AG04450 (cell line): ENCODE measurements around the gene SOX2. TPM values are rescaled to one million over a fixed set of nuclear protein-coding genes. Genes with fewer than 3 reads are reported as not detected.

Experiments used
- CTCF ChIA-PET: fragments of 300-600, 350-600 bp; formaldehyde crosslinking; extraction: SDS; loops from one replicate; lab custom pipeline; 2022; ENCODE audit warnings: antibody characterized with exemption, inconsistent platforms; lab: Charles Lee
- POLR2A ChIA-PET: fragments of 350-600 bp; formaldehyde crosslinking; extraction: SDS; loops from one replicate; lab custom pipeline; 2021; ENCODE audit warnings: antibody characterized with exemption, inconsistent platforms; lab: Yijun Ruan, JAX
- DNase-seq: peaks from one replicate; pipeline ENCODE4 v3.0.0-alpha.2; 2011; ENCODE audit warnings: low read depth, low spot score
- H3K27ac ChIP-seq: one replicate; pipeline ENCODE4 v1.5.1; 2012; ENCODE audit warnings: low read depth, low read length, control low read depth
- H3K27me3 ChIP-seq: one replicate; pipeline ENCODE4 v1.6.0; 2012; ENCODE audit warnings: low read length; ENCODE audit not compliant: control insufficient read depth, insufficient read depth
- H3K4me3 ChIP-seq: 2 replicates; pipeline ENCODE4 v1.5.1; 2011; ENCODE audit warnings: mild to moderate bottlenecking, low read depth, low read length, control low read depth
- H3K9me3 ChIP-seq: 2 replicates; pipeline ENCODE4 v1.5.1; 2012; ENCODE audit warnings: low read length; ENCODE audit not compliant: control insufficient read depth, insufficient read depth
- polyA plus RNA-seq: library from polyadenylated mRNA; depleted of rRNA; stranded (reverse); fragments of >200 nt; gene quantifications from 2 replicates; pipeline ENCODE4 v1.2.3, GENCODE V29; 2011
- TF ChIP-seq, protein P1 (sequence below): IDR thresholded peaks from 2 replicates; pipeline ENCODE4 v1.5.1; 2011; ENCODE audit warnings: low read depth, low read length, control low read depth, inconsistent platforms

The SOX2 gene
- polyA plus RNA-seq, 1 experiment = not detected

DNA sequence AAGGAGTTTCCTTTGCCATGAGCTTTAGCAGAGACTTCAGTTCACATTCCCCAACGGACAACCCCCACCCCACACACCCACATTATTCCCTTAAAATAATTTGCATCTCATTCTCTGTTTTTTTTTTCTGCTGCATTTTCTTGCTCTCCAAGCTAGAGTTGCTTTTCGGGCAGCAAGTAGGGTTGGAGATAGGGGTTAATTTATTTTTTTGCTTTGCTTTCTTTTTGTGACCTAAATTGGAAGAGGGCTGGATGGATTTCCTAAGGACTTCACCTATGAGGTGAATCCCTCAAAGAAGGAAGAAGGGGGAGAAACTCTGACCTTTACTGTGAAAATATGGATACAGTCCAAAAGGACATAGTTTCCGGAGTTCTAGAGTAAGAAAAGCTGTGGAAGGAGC is 6.6 kb downstream of the SOX2 start:
- ChIA-PET POLR2A (no interaction called here), CTCF (interaction anchor here (1.0 to 2.8 kb wide), 2 partner anchors 10 to 18 kb away, joined by 4 to 16 read pairs; no protein-coding TSS in a partner anchor)
- Histone ChIP-seq H3K4me3 (no peak overlapping the region), H3K27ac (no peak overlapping the region), H3K9me3 (no peaks in the 10 kb centered on the region; the same call in 1 of the 2 replicates), H3K27me3 (peaks cover 62% of the 10 kb centered on the region)
- TF ChIP-seq, protein P1, sequence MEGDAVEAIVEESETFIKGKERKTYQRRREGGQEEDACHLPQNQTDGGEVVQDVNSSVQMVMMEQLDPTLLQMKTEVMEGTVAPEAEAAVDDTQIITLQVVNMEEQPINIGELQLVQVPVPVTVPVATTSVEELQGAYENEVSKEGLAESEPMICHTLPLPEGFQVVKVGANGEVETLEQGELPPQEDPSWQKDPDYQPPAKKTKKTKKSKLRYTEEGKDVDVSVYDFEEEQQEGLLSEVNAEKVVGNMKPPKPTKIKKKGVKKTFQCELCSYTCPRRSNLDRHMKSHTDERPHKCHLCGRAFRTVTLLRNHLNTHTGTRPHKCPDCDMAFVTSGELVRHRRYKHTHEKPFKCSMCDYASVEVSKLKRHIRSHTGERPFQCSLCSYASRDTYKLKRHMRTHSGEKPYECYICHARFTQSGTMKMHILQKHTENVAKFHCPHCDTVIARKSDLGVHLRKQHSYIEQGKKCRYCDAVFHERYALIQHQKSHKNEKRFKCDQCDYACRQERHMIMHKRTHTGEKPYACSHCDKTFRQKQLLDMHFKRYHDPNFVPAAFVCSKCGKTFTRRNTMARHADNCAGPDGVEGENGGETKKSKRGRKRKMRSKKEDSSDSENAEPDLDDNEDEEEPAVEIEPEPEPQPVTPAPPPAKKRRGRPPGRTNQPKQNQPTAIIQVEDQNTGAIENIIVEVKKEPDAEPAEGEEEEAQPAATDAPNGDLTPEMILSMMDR = no peak
- no peak for DNase-seq

DNA sequence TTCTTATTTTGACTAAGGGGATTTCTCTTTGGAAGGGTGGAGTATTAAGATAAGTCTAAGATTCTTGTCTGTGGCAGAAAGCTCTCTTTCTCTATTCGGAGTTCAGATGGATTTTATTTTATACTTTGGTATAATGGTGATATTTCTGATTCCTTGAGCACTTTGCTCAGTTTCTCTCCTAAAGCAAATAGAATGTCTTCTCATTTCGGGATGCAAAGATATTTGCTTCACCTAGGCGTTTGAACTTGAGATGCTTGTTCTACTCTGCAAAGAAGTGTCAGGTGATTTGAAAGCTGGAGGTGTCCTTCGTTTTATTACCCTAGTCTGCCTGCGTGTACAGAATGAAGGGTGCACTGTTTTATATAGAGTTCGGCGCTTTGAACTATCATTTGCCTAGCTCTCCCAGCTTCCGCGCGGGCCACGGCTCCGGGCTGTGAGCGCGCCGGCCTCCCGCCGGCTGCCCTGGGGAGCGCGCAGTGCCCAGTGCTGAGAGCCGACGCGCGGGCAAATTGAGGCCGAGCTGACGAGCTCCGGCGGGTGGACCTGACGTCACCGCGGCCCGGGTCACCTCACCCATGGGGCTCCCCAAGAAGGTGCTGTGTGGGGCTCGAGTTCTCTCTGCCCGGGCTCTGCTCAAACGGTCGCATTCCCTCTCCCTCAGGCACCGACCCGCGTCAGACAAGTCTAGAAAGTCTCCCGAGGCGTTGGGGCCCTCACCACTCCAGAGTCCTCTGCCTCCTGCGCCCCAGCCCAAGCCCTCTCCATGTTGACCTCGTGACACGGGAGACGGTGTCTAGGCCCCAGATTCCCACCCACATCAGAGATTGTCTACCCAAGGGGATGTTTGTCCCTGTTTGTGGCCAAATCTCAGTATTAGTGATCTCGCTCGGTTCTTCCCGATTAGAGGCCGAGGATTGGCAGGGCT is 7.5 kb downstream of the SOX2 start:
- no peak for DNase-seq
- peaks cover 70% of the 10 kb centered on the region for H3K27me3 ChIP-seq
- no peaks in the 10 kb centered on the region; the same call in 1 of the 2 replicates for H3K9me3 ChIP-seq
- TF ChIP-seq, protein P1 = no peak
- ChIA-PET POLR2A (no interaction called here), CTCF (interaction anchor here (2.8 kb wide), 1 partner anchor 11 kb away, joined by 16 read pairs; no protein-coding TSS in a partner anchor)
- H3K4me3 ChIP-seq = no peak overlapping the region
- H3K27ac ChIP-seq = no peak overlapping the region

DNA sequence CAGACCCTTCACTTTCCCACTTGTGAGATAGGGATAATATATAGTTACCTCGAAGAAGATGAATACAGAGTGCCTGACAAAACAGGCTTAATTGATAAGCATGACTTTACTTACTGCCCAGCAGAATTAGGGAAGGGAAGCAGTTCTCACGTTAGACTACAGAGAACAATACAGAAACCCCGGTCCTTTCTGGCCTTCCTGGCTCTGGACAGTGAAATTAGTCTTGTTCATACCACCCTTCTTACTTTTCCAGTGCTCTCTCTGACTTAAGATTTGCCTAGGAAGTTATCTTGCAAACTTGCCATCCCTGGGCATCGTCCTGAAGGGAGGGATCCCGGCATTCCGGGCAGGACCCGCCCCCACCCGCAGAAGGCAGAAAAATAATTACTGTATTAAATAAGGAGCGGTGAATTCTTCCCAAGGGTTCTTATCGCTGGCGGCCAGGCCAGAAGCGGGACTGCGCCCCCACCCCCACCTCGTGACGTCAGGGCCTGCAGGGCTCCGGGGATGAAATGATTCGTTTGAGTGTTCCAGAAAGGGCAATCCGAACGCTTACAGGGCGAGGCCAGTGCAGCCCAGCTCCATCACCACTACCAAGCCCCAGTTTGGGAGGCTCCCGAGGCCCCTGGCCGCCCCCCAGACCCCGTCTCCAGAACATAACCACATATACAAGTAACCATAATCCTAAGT is 8.4 kb downstream of the SOX2 start:
- H3K9me3 ChIP-seq = no peaks in the 10 kb centered on the region; the same call in 1 of the 2 replicates
- peaks cover 74% of the 10 kb centered on the region for H3K27me3 ChIP-seq
- no peak for DNase-seq
- POLR2A ChIA-PET = no interaction called here
- CTCF ChIA-PET = interaction anchor here (1.1 to 2.8 kb wide), 2 partner anchors 12 to 19 kb away, joined by 7 to 16 read pairs; no protein-coding TSS in a partner anchor
- H3K27ac ChIP-seq = no peak overlapping the region
- TF ChIP-seq, protein P1 = no peak
- no peak overlapping the region for H3K4me3 ChIP-seq

- peaks cover 76% of the 10 kb centered on the region for H3K27me3 ChIP-seq
- CTCF ChIA-PET = interaction anchor here (1.1 to 2.1 kb wide), 4 partner anchors 12 to 962 kb away, joined by 3 to 16 read pairs (median 8); no protein-coding TSS in a partner anchor
Observed at GRCh38 chr3:181721046-181721875, 9.5 kb downstream of the SOX2 start.

More at GRCh38 chr3:181721046-181721875, 9.5 kb downstream of the SOX2 start:
- no peak overlapping the region for H3K4me3 ChIP-seq
- H3K27ac ChIP-seq = no peak overlapping the region
- TF ChIP-seq, protein P1 = no peak
- no peak for DNase-seq
- peaks cover 3% of the 10 kb centered on the region; the same call in 1 of the 2 replicates for H3K9me3 ChIP-seq
- POLR2A ChIA-PET = no interaction called here
